ENCODE results near the gene ATP6V1C2.
"Not testable (repeated sequence)": the region's sequence is repeated elsewhere in the genome, so short reads cannot be mapped to it uniquely, and the experiment has no call there.

The ATP6V1C2 gene

DNA sequence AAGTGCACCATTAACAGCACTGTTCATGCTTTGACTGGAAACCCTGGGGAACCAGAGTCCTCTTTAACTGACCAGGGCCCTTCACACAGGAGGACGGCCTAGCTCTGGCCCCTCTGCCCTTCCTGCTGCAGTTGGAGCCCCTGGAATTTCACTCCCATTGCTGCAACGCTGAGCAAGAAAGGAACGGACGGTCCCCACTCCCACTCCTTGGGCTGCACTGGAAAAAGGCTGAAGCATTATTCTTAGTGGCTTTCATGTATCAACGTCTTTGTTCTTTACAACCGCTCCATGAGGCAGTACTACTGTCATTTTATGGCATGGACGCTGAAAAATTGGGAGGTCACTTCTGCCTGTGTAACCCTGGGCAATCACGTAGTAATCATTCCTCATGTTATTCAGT is 81.2 kb downstream of the ATP6V1C2 start (continued):
- TF ChIP-seq, protein P1, sequence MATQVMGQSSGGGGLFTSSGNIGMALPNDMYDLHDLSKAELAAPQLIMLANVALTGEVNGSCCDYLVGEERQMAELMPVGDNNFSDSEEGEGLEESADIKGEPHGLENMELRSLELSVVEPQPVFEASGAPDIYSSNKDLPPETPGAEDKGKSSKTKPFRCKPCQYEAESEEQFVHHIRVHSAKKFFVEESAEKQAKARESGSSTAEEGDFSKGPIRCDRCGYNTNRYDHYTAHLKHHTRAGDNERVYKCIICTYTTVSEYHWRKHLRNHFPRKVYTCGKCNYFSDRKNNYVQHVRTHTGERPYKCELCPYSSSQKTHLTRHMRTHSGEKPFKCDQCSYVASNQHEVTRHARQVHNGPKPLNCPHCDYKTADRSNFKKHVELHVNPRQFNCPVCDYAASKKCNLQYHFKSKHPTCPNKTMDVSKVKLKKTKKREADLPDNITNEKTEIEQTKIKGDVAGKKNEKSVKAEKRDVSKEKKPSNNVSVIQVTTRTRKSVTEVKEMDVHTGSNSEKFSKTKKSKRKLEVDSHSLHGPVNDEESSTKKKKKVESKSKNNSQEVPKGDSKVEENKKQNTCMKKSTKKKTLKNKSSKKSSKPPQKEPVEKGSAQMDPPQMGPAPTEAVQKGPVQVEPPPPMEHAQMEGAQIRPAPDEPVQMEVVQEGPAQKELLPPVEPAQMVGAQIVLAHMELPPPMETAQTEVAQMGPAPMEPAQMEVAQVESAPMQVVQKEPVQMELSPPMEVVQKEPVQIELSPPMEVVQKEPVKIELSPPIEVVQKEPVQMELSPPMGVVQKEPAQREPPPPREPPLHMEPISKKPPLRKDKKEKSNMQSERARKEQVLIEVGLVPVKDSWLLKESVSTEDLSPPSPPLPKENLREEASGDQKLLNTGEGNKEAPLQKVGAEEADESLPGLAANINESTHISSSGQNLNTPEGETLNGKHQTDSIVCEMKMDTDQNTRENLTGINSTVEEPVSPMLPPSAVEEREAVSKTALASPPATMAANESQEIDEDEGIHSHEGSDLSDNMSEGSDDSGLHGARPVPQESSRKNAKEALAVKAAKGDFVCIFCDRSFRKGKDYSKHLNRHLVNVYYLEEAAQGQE (tag by site-specific recombination; IDR thresholded peaks at IDR 0.05), result no peak
- TF ChIP-seq ZNF221 (tag by site-specific recombination; IDR thresholded peaks at IDR 0.05; ENCODE audit: borderline replicate concordance) (no peak), ZNF48 (tag by site-specific recombination; IDR thresholded peaks at IDR 0.05) (no peak), HOXD13 (CRISPR knock-in tag; IDR thresholded peaks at IDR 0.05; ENCODE audit: borderline replicate concordance) (no peak), ZNF157 (tag by site-specific recombination; IDR thresholded peaks at IDR 0.05) (no peak), ZNF664 (tag by site-specific recombination; IDR thresholded peaks at IDR 0.05) (no peak), REPIN1 (tag by site-specific recombination; IDR thresholded peaks at IDR 0.05; ENCODE audit: low read depth) (no peak)
- TF ChIP-seq, protein P2, sequence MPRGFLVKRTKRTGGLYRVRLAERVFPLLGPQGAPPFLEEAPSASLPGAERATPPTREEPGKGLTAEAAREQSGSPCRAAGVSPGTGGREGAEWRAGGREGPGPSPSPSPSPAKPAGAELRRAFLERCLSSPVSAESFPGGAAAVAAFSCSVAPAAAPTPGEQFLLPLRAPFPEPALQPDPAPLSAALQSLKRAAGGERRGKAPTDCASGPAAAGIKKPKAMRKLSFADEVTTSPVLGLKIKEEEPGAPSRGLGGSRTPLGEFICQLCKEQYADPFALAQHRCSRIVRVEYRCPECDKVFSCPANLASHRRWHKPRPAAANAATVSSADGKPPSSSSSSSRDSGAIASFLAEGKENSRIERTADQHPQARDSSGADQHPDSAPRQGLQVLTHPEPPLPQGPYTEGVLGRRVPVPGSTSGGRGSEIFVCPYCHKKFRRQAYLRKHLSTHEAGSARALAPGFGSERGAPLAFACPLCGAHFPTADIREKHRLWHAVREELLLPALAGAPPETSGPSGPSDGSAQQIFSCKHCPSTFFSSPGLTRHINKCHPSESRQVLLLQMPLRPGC (tag by site-specific recombination; IDR thresholded peaks at IDR 0.05), result no peak
- TF ChIP-seq, protein P3, sequence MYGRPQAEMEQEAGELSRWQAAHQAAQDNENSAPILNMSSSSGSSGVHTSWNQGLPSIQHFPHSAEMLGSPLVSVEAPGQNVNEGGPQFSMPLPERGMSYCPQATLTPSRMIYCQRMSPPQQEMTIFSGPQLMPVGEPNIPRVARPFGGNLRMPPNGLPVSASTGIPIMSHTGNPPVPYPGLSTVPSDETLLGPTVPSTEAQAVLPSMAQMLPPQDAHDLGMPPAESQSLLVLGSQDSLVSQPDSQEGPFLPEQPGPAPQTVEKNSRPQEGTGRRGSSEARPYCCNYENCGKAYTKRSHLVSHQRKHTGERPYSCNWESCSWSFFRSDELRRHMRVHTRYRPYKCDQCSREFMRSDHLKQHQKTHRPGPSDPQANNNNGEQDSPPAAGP (tag by site-specific recombination; IDR thresholded peaks at IDR 0.05), result no peak
- TF ChIP-seq, protein P4, sequence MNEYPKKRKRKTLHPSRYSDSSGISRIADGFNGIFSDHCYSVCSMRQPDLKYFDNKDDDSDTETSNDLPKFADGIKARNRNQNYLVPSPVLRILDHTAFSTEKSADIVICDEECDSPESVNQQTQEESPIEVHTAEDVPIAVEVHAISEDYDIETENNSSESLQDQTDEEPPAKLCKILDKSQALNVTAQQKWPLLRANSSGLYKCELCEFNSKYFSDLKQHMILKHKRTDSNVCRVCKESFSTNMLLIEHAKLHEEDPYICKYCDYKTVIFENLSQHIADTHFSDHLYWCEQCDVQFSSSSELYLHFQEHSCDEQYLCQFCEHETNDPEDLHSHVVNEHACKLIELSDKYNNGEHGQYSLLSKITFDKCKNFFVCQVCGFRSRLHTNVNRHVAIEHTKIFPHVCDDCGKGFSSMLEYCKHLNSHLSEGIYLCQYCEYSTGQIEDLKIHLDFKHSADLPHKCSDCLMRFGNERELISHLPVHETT (tag by site-specific recombination; IDR thresholded peaks at IDR 0.05), result no peak

- H3K27ac ChIP-seq (ENCODE audit: extremely low read depth, low read depth, low read length); H3K9me3 ChIP-seq (ENCODE audit: control insufficient read depth, insufficient read depth, low read depth, low read length); POLR2A ChIA-PET; H3K4me1 ChIP-seq (ENCODE audit: control insufficient read depth, insufficient read depth, low read length); H3K4me3 ChIP-seq (ENCODE audit: low read depth, low read length); CTCF ChIA-PET: not testable (repeated sequence)
- H3K36me3 ChIP-seq (ENCODE audit: control insufficient read depth in 2 of 2, insufficient read depth in 1 of 2, low read length in 2 of 2), result peaks cover 10 to 31% of the 10 kb centered on the region in 2 experiments
Measured at GRCh38 chr2:10805990-10806389, 84.6 kb downstream of the ATP6V1C2 start.

DNA sequence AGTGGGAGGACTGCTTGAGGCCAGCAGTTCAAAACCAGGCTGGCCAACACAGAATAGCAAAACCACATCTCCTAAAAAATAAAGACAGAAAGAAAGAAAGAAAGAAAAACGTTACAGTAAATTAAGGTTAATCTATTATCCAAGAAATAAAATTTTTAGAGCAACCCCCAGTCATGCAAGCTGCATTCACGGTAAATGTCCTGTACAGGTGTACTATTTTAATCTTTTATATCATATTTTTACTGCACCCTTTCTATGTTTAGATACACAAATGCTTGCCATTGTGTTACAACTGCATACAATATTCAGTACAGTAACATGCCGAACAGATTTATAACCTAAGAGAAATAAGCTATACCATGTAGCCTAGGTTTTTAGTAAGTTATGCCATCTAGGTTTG is 85.1 kb downstream of the ATP6V1C2 start:
- CTCF ChIA-PET, result interaction anchor here (0.6 to 0.8 kb wide), 2 partner anchors 10 to 31 kb away, joined by 3 read pairs; no protein-coding TSS in a partner anchor
- Histone ChIP-seq H3K4me1 (ENCODE audit: control insufficient read depth, insufficient read depth, low read length) (peaks cover 9% of the 10 kb centered on the region), H3K4me3 (ENCODE audit: low read depth, low read length) (no peak overlapping the region), H3K27ac (ENCODE audit: extremely low read depth, low read depth, low read length) (no peak overlapping the region), H3K9me3 (ENCODE audit: control insufficient read depth, insufficient read depth, low read depth, low read length) (no peaks in the 10 kb centered on the region), H3K36me3 (ENCODE audit: control insufficient read depth in 2 of 2, insufficient read depth in 1 of 2, low read length in 2 of 2) (peaks cover 8 to 25% of the 10 kb centered on the region in 2 experiments)
- POLR2A ChIA-PET, result no interaction called here
- TF ChIP-seq ZNF776 (tag by site-specific recombination; IDR thresholded peaks at IDR 0.05; ENCODE audit: borderline replicate concordance) (no peak), ZNF211 (tag by site-specific recombination; IDR thresholded peaks at IDR 0.05; ENCODE audit: low read depth) (no peak), ZNF670 (tag by site-specific recombination; IDR thresholded peaks at IDR 0.05; ENCODE audit: low read depth) (no peak), RBAK (tag by site-specific recombination; IDR thresholded peaks at IDR 0.05) (no peak), ZNF114 (tag by site-specific recombination; IDR thresholded peaks at IDR 0.05) (no peak), ZFHX2 (tag by site-specific recombination; conservative IDR thresholded peaks at IDR 0.05) (no peak), ZNF704 (tag by site-specific recombination; IDR thresholded peaks at IDR 0.05) (no peak), ZNF529 (tag by site-specific recombination; IDR thresholded peaks at IDR 0.05; ENCODE audit: insufficient replicate concordance) (no peak), WT1 (tag by site-specific recombination; IDR thresholded peaks at IDR 0.05) (no peak), KLF7 (tag by site-specific recombination; IDR thresholded peaks at IDR 0.05; ENCODE audit: borderline replicate concordance) (no peak), OVOL3 (tag by site-specific recombination; IDR thresholded peaks at IDR 0.05) (no peak)
- TF ChIP-seq, protein P5, sequence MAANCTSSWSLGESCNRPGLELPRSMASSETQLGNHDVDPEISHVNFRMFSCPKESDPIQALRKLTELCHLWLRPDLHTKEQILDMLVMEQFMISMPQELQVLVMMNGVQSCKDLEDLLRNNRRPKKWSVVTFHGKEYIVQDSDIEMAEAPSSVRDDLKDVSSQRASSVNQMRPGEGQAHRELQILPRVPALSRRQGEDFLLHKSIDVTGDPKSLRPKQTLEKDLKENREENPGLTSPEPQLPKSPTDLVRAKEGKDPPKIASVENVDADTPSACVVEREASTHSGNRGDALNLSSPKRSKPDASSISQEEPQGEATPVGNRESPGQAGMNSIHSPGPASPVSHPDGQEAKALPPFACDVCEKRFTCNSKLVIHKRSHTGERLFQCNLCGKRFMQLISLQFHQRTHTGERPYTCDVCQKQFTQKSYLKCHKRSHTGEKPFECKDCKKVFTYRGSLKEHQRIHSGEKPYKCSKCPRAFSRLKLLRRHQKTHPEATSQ (tag by site-specific recombination; IDR thresholded peaks at IDR 0.05), result no peak

Data from HEK293 (cell line).